ENCODE measurements around the gene PAPOLA.

- TF ChIP-seq CTCF (tag by site-specific recombination; IDR thresholded peaks at IDR 0.05), result no peak
- no peak for TF ChIP-seq ZSCAN5A (tag by site-specific recombination; IDR thresholded peaks at IDR 0.05)
- no peak for TF ChIP-seq TSHZ1 (tag by site-specific recombination; IDR thresholded peaks at IDR 0.05; ENCODE audit: borderline replicate concordance)
- no peak for TF ChIP-seq ZNF677 (tag by site-specific recombination; IDR thresholded peaks at IDR 0.05)
- TF ChIP-seq ZNF704 (tag by site-specific recombination; IDR thresholded peaks at IDR 0.05), result no peak
- TF ChIP-seq ZNF544 (tag by site-specific recombination; IDR thresholded peaks at IDR 0.05), result no peak
- no peak for TF ChIP-seq YY1 (tag by site-specific recombination; IDR thresholded peaks at IDR 0.05)
- TF ChIP-seq ZSCAN18 (tag by site-specific recombination; IDR thresholded peaks at IDR 0.05), result no peak
- TF ChIP-seq, protein P1, sequence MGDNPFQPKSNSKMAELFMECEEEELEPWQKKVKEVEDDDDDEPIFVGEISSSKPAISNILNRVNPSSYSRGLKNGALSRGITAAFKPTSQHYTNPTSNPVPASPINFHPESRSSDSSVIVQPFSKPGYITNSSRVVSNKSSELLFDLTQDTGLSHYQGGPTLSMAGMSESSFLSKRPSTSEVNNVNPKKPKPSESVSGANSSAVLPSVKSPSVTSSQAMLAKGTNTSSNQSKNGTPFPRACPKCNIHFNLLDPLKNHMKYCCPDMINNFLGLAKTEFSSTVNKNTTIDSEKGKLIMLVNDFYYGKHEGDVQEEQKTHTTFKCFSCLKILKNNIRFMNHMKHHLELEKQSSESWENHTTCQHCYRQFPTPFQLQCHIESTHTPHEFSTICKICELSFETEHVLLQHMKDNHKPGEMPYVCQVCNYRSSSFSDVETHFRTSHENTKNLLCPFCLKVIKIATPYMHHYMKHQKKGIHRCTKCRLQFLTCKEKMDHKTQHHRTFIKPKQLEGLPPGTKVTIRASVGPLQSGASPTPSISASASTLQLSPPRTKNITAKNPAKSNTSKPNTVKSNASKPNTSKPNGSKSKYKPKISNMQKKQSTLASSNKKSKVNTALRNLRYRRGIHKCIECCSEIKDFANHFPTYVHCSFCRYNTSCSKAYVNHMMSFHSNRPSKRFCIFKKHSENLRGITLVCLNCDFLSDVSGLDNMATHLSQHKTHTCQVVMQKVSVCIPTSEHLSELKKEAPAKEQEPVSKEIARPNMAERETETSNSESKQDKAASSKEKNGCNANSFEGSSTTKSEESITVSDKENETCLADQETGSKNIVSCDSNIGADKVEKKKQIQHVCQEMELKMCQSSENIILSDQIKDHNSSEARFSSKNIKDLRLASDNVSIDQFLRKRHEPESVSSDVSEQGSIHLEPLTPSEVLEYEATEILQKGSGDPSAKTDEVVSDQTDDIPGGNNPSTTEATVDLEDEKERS (tag by site-specific recombination; IDR thresholded peaks at IDR 0.05), result no peak
- TF ChIP-seq ZNF10 (tag by site-specific recombination; IDR thresholded peaks at IDR 0.05), result no peak
- TF ChIP-seq ZNF24 (tag by site-specific recombination; IDR thresholded peaks at IDR 0.05), result no peak
- TF ChIP-seq, protein P2, sequence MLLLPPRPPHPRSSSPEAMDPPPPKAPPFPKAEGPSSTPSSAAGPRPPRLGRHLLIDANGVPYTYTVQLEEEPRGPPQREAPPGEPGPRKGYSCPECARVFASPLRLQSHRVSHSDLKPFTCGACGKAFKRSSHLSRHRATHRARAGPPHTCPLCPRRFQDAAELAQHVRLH (tag by site-specific recombination; IDR thresholded peaks at IDR 0.05), result no peak
- no peak for TF ChIP-seq ZSCAN23 (tag by site-specific recombination; IDR thresholded peaks at IDR 0.05)
- TF ChIP-seq REST (tag by site-specific recombination; IDR thresholded peaks at IDR 0.05), result no peak
Measured at GRCh38 chr14:96512602-96513397, 10.6 kb downstream of the PAPOLA start.

All from HEK293 (cell line).